K562 (cell line): ENCODE measurements around the gene CLEC2D. TPM values are rescaled to one million over a fixed set of nuclear protein-coding genes. Genes with fewer than 3 reads are reported as not detected.

ENCODE experiments used
- ATAC-seq: fragments of 200-7000 bp; cut with Tn5 transposase; 3 replicates; pipeline ENCODE4 v1.9.1; 2020; ENCODE audit warnings: moderate library complexity
- BruUV-seq: library from RNA; stranded (reverse); fragments of 400-500 nt; replicated peaks from 2 replicates; lab custom pipeline; 2021; lab: Mats Ljungman, UMichigan
- CTCF ChIA-PET: fragments of 300-600 bp; formaldehyde crosslinking; extraction: SDS; loops from one replicate; lab custom pipeline; 2021; ENCODE audit warnings: low intra/inter-chr PET ratio; lab: Yijun Ruan, JAX
- POLR2A ChIA-PET: fragments of 300-600, 350-650 bp; sonication (Branson Sonifier 250); formaldehyde crosslinking; extraction: SDS; loops from one replicate; lab custom pipeline; 2021; ENCODE audit warnings: antibody characterized with exemption, inconsistent platforms; lab: Yijun Ruan, JAX
- DNase-seq, 4 experiments: peaks; one replicate each; pipeline versions ENCODE4 v3.0.0 to v3.0.0-alpha.2; 2011 to 2018; ENCODE audit warnings: low spot score in 3 of 4, mixed read lengths in 3 of 4; ENCODE audit errors: extremely low read depth in 1 of 4
- FAIRE-seq: peaks from 2 replicates; lab custom pipeline; 2011; peaks lifted over from hg19 to GRCh38; lab: Jason Lieb, UNC
- H2AFZ ChIP-seq: 2 replicates; pipeline ENCODE4 v1.6.0; 2011; ENCODE audit warnings: low read depth, low read length, control low read depth, inconsistent platforms
- H3K27ac ChIP-seq: fragments of 200-600 bp; 3 replicates; pipeline ENCODE4 v1.8.0; 2011; ENCODE audit warnings: low read depth, mild to moderate bottlenecking, control low read depth, inconsistent platforms, low read length, moderate library complexity, mixed read lengths; ENCODE audit errors: extremely low read depth
- H3K27me3 ChIP-seq, 2 experiments: fragments of 300-600 bp in 1 of 2; 2 replicates in 1 of 2; 3 replicates in 1 of 2; pipeline versions ENCODE4 v1.6.0 to v1.8.0; 2011; ENCODE audit warnings: inconsistent platforms in 2 of 2, low read length in 2 of 2, mild to moderate bottlenecking in 1 of 2, mixed read lengths in 1 of 2, moderate library complexity in 1 of 2; ENCODE audit not compliant: control insufficient read depth in 2 of 2, insufficient read depth in 2 of 2
- H3K36me3 ChIP-seq: fragments of 300-600 bp; 3 replicates; pipeline ENCODE4 v1.8.0; 2011; ENCODE audit warnings: mild to moderate bottlenecking, low read length, inconsistent platforms; ENCODE audit not compliant: control insufficient read depth, insufficient read depth
- H3K4me1 ChIP-seq, 2 experiments: fragments of 200-600 bp in 1 of 2; replicated peaks in 1 of 2; 2 replicates in 1 of 2; 3 replicates in 1 of 2; pipeline versions ENCODE4 v1.5.1 to v1.8.0; 2011; ENCODE audit warnings: inconsistent platforms in 2 of 2, low read length in 2 of 2, mild to moderate bottlenecking in 1 of 2, mixed read lengths in 1 of 2, moderate library complexity in 1 of 2; ENCODE audit not compliant: control insufficient read depth in 2 of 2, insufficient read depth in 2 of 2
- H3K4me2 ChIP-seq: 2 replicates; pipeline ENCODE4 v1.6.1; 2011; ENCODE audit warnings: low read length, control low read depth, inconsistent platforms, mixed read lengths; ENCODE audit not compliant: insufficient read depth
- H3K4me3 ChIP-seq: fragments of 200-600 bp; sonication (generic), shearing (Covaris generic); 2 replicates; pipeline ENCODE4 v1.5.1; 2016; ENCODE audit warnings: control low read depth, inconsistent platforms
- H3K79me2 ChIP-seq: fragments of 200-600 bp; 3 replicates; pipeline ENCODE4 v1.8.0; 2011; ENCODE audit warnings: low read length, inconsistent platforms; ENCODE audit not compliant: control insufficient read depth, insufficient read depth
- H3K9ac ChIP-seq, 2 experiments: 2 replicates each; pipeline versions ENCODE4 v1.6.0 to v1.6.1; 2011; ENCODE audit warnings: low read depth in 2 of 2, low read length in 2 of 2, control low read depth in 1 of 2, inconsistent platforms in 1 of 2, mild to moderate bottlenecking in 1 of 2, mixed read lengths in 1 of 2; ENCODE audit not compliant: insufficient read depth in 1 of 2
- H3K9me1 ChIP-seq: one replicate; pipeline ENCODE4 v1.6.0; 2011; ENCODE audit warnings: inconsistent platforms, mild to moderate bottlenecking, low read length, moderate library complexity; ENCODE audit not compliant: control insufficient read depth, insufficient read depth
- H3K9me3 ChIP-seq: replicated peaks from 2 replicates; pipeline ENCODE4 v1.5.1; 2011; ENCODE audit warnings: low read depth, low read length, inconsistent platforms; ENCODE audit not compliant: control insufficient read depth, insufficient read depth
- H4K20me1 ChIP-seq: replicated peaks from 2 replicates; pipeline ENCODE4 v1.6.1; 2011; ENCODE audit warnings: low read length, inconsistent platforms, mixed read lengths; ENCODE audit not compliant: control insufficient read depth, insufficient read depth
- EP400 ChIP-seq: fragments of 450-650 bp; IDR thresholded peaks from 2 replicates; pipeline ENCODE4 v1.6.1; 2017; ENCODE audit warnings: antibody characterized with exemption, mild to moderate bottlenecking, moderate library complexity
- ETV5 ChIP-seq: sonication (generic); formaldehyde crosslinking; IDR thresholded peaks from 2 replicates; pipeline ENCODE4 v1.4.0; 2020; ENCODE audit warnings: low read depth, mild to moderate bottlenecking, missing genetic modification reagents
- HEY1 ChIP-seq: fragments of 250-450 bp; sonication (Bioruptor Pico); IDR thresholded peaks from 2 replicates; pipeline ENCODE4 v1.5.0; 2020; ENCODE audit warnings: mild to moderate bottlenecking, moderate library complexity, borderline replicate concordance
- NFE2 ChIP-seq: IDR thresholded peaks from 2 replicates; pipeline ENCODE4 v1.6.1; 2014; ENCODE audit warnings: antibody characterized with exemption, low read depth
- PHF20 ChIP-seq: fragments of 450-650 bp; IDR thresholded peaks from 2 replicates; pipeline ENCODE4 v1.6.1; 2018; ENCODE audit not compliant: partially characterized antibody
- SIN3B ChIP-seq: fragments of 450-650 bp; IDR thresholded peaks from 2 replicates; pipeline ENCODE4 v1.6.1; 2017; ENCODE audit warnings: low read depth, mild to moderate bottlenecking, moderate library complexity
- ZNF239 ChIP-seq: fragments of 250-450 bp; sonication (Bioruptor Pico); IDR thresholded peaks from 2 replicates; pipeline ENCODE4 v1.4.0; 2020; ENCODE audit warnings: mild to moderate bottlenecking
- ZNF644 ChIP-seq: fragments of 200-800 bp; sonication (Bioruptor generic); IDR thresholded peaks from 2 replicates; pipeline ENCODE4 v1.6.1; 2016; ENCODE audit warnings: low read depth, missing genetic modification characterization, missing compliant biosample characterization
- WGBS: fragments of 100-300 bp; shearing (Covaris generic); methylation state at CpG from one replicate; pipeline ENCODE4 v1.1.6; 2016; ENCODE audit warnings: low coverage, mixed read lengths; ENCODE audit not compliant: insufficient coverage; ENCODE audit errors: missing lambda C conversion rate; 5-methylcytosine and 5-hydroxymethylcytosine counted together
- in situ Hi-C: fragments of 300-500 bp; cut with MboI; formaldehyde crosslinking; loops from 4 replicates; pipeline ENCODE4 v1.15.0; 2018; ENCODE audit warnings: inconsistent platforms, mixed read lengths
- intact Hi-C: fragments of 100-400 bp; cut with micrococcal nuclease; formaldehyde crosslinking; loops from 2 replicates; pipeline ENCODE4 v1.14.2; 2022
- polyA plus RNA-seq, 8 experiments: library from polyadenylated mRNA; depleted of rRNA in 4 of 8; stranded (reverse) in 5 of 8; unstranded in 3 of 8; fragments of >200 nt; fragmentation: Nextera tagmentation in 2 of 8; fragmentation: Illumina TruSeq in 1 of 8; extraction: Ambion mirVana in 2 of 8; extraction: Trizol in 1 of 8; gene quantifications; 2 replicates each; pipeline versions ENCODE4 v1.2.1 to v1.2.3, GENCODE V29; 2011 to 2014; ENCODE audit warnings: inconsistent platforms in 1 of 8, missing spikeins in 1 of 8
- total RNA-seq, 7 experiments: library from RNA; depleted of rRNA in 6 of 7; stranded (reverse); fragments of >200 nt in 6 of 7; fragmentation: Illumina TruSeq in 2 of 7; extraction: Trizol in 2 of 7; gene quantifications; 2 replicates each; pipeline versions ENCODE4 v1.2.1 to v1.2.3, GENCODE V29; 2011 to 2021; ENCODE audit warnings: low replicate concordance in 1 of 7
- TF ChIP-seq, protein P1 (sequence below), 2 experiments: fragments of 200-800 bp in 1 of 2; sonication (Bioruptor generic) in 1 of 2; sonication (generic) in 1 of 2; formaldehyde crosslinking in 1 of 2; IDR thresholded peaks in 1 of 2; conservative IDR thresholded peaks in 1 of 2; 2 replicates each; pipeline versions ENCODE4 v1.5.0 to v1.6.1; 2016 to 2020; ENCODE audit warnings: missing compliant biosample characterization in 1 of 2, missing genetic modification characterization in 1 of 2, missing genetic modification reagents in 1 of 2

CLEC2D gene
- total and polyA plus RNA-seq, 9 of the 15 experiments (the other 6 are each of a cell fraction or from before 2014, with no cell fraction given) = 1.4 to 5.0 (median 2.2) TPM

DNA sequence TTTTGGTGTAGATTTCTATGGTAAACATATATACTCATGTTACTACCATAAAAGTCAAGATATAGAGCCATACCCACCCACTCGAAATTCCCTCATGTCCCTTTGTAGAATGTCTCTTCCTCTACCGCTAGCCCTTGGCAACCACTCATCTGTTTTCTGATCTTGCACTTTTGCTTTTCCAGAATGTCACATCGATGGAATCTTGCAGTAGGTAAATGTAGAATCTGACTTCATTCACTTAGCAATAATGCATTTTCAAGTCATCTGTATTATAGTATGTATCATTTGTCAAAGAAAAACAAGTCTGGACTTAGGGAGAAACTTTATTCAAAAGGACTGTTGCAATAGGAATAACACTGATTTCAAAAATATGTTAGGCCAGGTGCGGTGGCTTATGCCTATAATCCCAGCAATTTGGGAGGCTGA lies 19.3 kb upstream of the CLEC2D start:
- 2% methylated on average over 4 of the region's 4 CpGs for WGBS
- peak overlapping the region; percentile 57 for H3K4me3 ChIP-seq
- H4K20me1 ChIP-seq = no peaks in the 10 kb centered on the region
- peaks cover 53% of the 10 kb centered on the region for H3K79me2 ChIP-seq
- no TSS peak for BruUV-seq
- DNase-seq (peak in 1 of 4 experiments; percentile 17), ATAC-seq (no peak), FAIRE-seq (no peak)
- TF ChIP-seq HEY1 (CRISPR knock-in tag) = no peak
- TF ChIP-seq ZNF644 (tag) = 0 out of 2 replicates have a peak, but pooled peaks have one; percentile 20
- no peak for TF ChIP-seq SIN3B
- TF ChIP-seq, protein P1, sequence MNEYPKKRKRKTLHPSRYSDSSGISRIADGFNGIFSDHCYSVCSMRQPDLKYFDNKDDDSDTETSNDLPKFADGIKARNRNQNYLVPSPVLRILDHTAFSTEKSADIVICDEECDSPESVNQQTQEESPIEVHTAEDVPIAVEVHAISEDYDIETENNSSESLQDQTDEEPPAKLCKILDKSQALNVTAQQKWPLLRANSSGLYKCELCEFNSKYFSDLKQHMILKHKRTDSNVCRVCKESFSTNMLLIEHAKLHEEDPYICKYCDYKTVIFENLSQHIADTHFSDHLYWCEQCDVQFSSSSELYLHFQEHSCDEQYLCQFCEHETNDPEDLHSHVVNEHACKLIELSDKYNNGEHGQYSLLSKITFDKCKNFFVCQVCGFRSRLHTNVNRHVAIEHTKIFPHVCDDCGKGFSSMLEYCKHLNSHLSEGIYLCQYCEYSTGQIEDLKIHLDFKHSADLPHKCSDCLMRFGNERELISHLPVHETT (CRISPR knock-in tag; conservative IDR thresholded peaks at IDR 0.05 in 1 of 2, IDR thresholded peaks at IDR 0.05 in 1 of 2) = 0 out of 4 replicates have a peak, but pooled peaks of 1 of the 2 experiments have one; percentile 3
- TF ChIP-seq ETV5 (CRISPR knock-in tag) = no peak
- no peak for TF ChIP-seq EP400
- no peak for TF ChIP-seq ZNF239
- no peak for TF ChIP-seq NFE2
- no peak for TF ChIP-seq PHF20
- peak overlapping the region; percentile 38; the same call in 1 of the 2 replicates for H2AFZ ChIP-seq
- in situ Hi-C loops (no loop called here), intact Hi-C loops (no loop called here)
- H3K9me3 ChIP-seq = peaks cover 6% of the 10 kb centered on the region; the same call in 1 of the 2 replicates
- no peaks in the 10 kb centered on the region for H3K9me1 ChIP-seq
- ChIA-PET POLR2A (no interaction called here), CTCF (interaction anchor here (0.7 kb wide), 1 partner anchor 278 kb away, joined by 3 read pairs; no protein-coding TSS in a partner anchor)
- H3K27me3 ChIP-seq = no peaks in the 10 kb centered on the region
- H3K27ac ChIP-seq = peak overlapping the region; percentile 92
- H3K4me2 ChIP-seq = peak overlapping the region; percentile 80
- peaks cover 12% of the 10 kb centered on the region; the same call in 1 of the 3 replicates for H3K36me3 ChIP-seq
- H3K4me1 ChIP-seq = peaks cover 0 to 5% of the 10 kb centered on the region in 2 experiments; a peak in 3 of 5 replicates
- H3K9ac ChIP-seq = peak overlapping the region; percentile 70 to 79; a peak in 3 of 4 replicates
